NCI-H526 treated with DMSO at 0.1 percent for 48 hours (cell line): ENCODE data around the gene FHIT.

ENCODE experiments used
- DNase-seq: peaks from one replicate; lab custom pipeline; 2025; lab: John Stamatoyannopoulos, UW

Gene FHIT

GRCh38 chr3:61169621-61170251 lies 81.5 kb downstream of the FHIT start:
- no peak for DNase-seq

- DNase-seq: no peak
These were observed 83.0 kb downstream of the FHIT start for GRCh38 chr3:61168286-61168685.

GRCh38 chr3:61162965-61163364 lies 88.3 kb downstream of the FHIT start:
- no peak for DNase-seq

- DNase-seq: peak; percentile 25
These were observed 92.6 kb downstream of the FHIT start for GRCh38 chr3:61158667-61159066.

- peak; percentile 94 for DNase-seq
These were observed 93.0 kb downstream of the FHIT start for GRCh38 chr3:61158216-61158615.

- DNase-seq: no peak
These were observed 93.8 kb downstream of the FHIT start for GRCh38 chr3:61157414-61157813.

- no peak for DNase-seq
These were observed 95.5 kb downstream of the FHIT start for GRCh38 chr3:61155701-61156292.

GRCh38 chr3:61154457-61155198 lies 96.6 kb downstream of the FHIT start:
- DNase-seq: no peak

GRCh38 chr3:61152071-61152470 lies 99.2 kb downstream of the FHIT start:
- no peak for DNase-seq

GRCh38 chr3:61149236-61149635 lies 102.0 kb downstream of the FHIT start:
- no peak for DNase-seq

GRCh38 chr3:61146010-61146890 lies 105.0 kb downstream of the FHIT start:
- DNase-seq: no peak

GRCh38 chr3:61141697-61142096 lies 109.6 kb downstream of the FHIT start:
- DNase-seq: no peak

GRCh38 chr3:61141227-61141626 lies 110.0 kb downstream of the FHIT start:
- no peak for DNase-seq

GRCh38 chr3:61139686-61140085 lies 111.6 kb downstream of the FHIT start:
- no peak for DNase-seq

- DNase-seq: no peak
These were observed 112.9 kb downstream of the FHIT start for GRCh38 chr3:61138401-61138800.

- peak; percentile 14 for DNase-seq
These were observed 115.1 kb downstream of the FHIT start for GRCh38 chr3:61136191-61136590.

- no peak for DNase-seq
These were observed 116.7 kb downstream of the FHIT start for GRCh38 chr3:61134532-61134931.

- no peak for DNase-seq
These were observed 119.2 kb downstream of the FHIT start for GRCh38 chr3:61132062-61132461.

GRCh38 chr3:61118830-61119229 lies 132.4 kb downstream of the FHIT start:
- no peak for DNase-seq

- peak; percentile 8 for DNase-seq
These were observed 134.0 kb downstream of the FHIT start for GRCh38 chr3:61117045-61117898.

GRCh38 chr3:61114316-61114953 lies 136.8 kb downstream of the FHIT start:
- DNase-seq: no peak
